ENCODE results near the gene SPRR2E. TPM values are rescaled to one million over a fixed set of nuclear protein-coding genes. Genes with fewer than 3 reads are reported as not detected.
"Not testable (repeated sequence)": the region's sequence is repeated elsewhere in the genome, so short reads cannot be mapped to it uniquely, and the experiment has no call there.

The SPRR2E gene
- total RNA-seq, 2 experiments from 2014 or later: not detected

DNA sequence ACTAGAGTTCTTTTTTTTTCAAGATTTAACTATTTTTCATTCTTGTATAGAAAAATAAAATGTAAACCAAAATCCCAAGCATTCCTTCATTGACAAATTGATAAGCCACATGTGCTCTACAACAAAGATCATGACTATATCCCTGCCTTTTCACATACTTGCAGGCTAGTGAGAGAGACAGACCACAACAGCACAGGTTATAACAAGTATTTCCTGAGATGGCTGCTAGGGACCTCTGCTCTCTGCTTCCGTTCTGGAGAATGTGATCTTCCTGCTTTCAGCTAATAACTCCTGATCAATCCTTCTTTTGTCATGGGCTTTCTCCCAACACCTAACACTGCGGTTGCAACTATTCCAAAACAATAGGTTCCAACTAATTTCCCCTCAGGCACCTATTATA lies 33.0 kb upstream of the SPRR2E start:
- no peaks in the 10 kb centered on the region for H3K36me3 Mint-ChIP-seq (ENCODE audit: low read depth)
- intact Hi-C loops (cut with micrococcal nuclease): no loop called here
- peaks cover 13% of the 10 kb centered on the region for H3K27me3 Mint-ChIP-seq
- DNase-seq (no peak), ATAC-seq (no peak)
- H3K27ac Mint-ChIP-seq: no peak overlapping the region
- H3K4me3 Mint-ChIP-seq: no peak overlapping the region
- TF ChIP-seq, protein P1, sequence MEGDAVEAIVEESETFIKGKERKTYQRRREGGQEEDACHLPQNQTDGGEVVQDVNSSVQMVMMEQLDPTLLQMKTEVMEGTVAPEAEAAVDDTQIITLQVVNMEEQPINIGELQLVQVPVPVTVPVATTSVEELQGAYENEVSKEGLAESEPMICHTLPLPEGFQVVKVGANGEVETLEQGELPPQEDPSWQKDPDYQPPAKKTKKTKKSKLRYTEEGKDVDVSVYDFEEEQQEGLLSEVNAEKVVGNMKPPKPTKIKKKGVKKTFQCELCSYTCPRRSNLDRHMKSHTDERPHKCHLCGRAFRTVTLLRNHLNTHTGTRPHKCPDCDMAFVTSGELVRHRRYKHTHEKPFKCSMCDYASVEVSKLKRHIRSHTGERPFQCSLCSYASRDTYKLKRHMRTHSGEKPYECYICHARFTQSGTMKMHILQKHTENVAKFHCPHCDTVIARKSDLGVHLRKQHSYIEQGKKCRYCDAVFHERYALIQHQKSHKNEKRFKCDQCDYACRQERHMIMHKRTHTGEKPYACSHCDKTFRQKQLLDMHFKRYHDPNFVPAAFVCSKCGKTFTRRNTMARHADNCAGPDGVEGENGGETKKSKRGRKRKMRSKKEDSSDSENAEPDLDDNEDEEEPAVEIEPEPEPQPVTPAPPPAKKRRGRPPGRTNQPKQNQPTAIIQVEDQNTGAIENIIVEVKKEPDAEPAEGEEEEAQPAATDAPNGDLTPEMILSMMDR (IDR thresholded peaks at IDR 0.05): no peak
- H3K4me1 Mint-ChIP-seq (ENCODE audit: low read depth): no peaks in the 10 kb centered on the region
- ChIA-PET CTCF (no interaction called here), POLR2A (no interaction called here)
- peaks cover 6% of the 10 kb centered on the region for H3K9me3 Mint-ChIP-seq

DNA sequence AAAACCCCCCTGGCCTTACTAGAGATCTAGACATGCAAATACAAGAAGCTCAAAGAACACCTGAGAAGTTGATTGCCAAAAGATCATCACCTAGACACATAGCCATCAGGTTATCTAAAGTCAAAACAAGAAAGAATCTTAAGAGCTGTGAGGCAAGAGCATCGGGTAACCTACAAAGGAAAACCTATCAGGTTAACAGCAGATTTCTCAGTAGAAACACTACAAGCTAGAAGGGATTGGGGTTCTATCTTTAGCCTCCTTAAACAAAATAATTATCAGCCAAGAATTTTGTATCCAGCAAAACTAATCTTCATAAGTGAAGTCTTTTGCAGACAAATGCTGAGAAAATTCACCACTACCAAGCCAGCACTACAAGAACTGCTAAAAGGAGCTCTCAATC lies 31.2 kb upstream of the SPRR2E start:
- Mint-ChIP-seq H3K27ac (no peak overlapping the region), H3K27me3 (peaks cover 11% of the 10 kb centered on the region), H3K4me3 (no peak overlapping the region), H3K4me1 (ENCODE audit: low read depth) (no peaks in the 10 kb centered on the region), H3K9me3 (peaks cover 6% of the 10 kb centered on the region), H3K36me3 (ENCODE audit: low read depth) (no peaks in the 10 kb centered on the region)
- TF ChIP-seq, protein P1 (IDR thresholded peaks at IDR 0.05): no peak
- intact Hi-C loops (cut with micrococcal nuclease): no loop called here
- ATAC-seq (no peak), DNase-seq (no peak)
- POLR2A ChIA-PET: no interaction called here
- CTCF ChIA-PET: no interaction called here

DNA sequence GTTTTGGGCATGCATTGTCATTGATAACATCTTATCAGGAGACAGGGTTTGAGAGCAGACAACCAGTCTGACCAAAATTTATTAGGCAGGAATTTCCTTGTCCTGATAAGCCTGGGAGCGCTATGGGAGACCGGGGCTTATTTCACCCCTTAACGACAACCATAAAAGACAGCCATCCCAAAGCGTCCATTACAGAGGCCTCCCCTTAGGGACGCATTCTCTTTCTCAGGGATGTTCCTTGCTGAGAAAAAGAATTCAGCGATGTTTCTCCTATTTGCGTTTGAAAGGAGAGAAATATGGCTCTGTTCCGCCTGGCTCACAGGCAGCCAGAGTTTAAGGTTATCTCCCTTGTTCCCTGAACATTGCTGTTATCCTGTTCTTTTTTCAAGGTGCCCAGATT lies 29.5 kb upstream of the SPRR2E start:
- ATAC-seq; CTCF ChIA-PET; intact Hi-C loops (cut with micrococcal nuclease); H3K36me3 Mint-ChIP-seq (ENCODE audit: low read depth); H3K4me3 Mint-ChIP-seq; H3K27ac Mint-ChIP-seq; DNase-seq; H3K9me3 Mint-ChIP-seq; POLR2A ChIA-PET; H3K4me1 Mint-ChIP-seq (ENCODE audit: low read depth): not testable (repeated sequence)
- H3K27me3 Mint-ChIP-seq: peaks cover 12% of the 10 kb centered on the region

DNA sequence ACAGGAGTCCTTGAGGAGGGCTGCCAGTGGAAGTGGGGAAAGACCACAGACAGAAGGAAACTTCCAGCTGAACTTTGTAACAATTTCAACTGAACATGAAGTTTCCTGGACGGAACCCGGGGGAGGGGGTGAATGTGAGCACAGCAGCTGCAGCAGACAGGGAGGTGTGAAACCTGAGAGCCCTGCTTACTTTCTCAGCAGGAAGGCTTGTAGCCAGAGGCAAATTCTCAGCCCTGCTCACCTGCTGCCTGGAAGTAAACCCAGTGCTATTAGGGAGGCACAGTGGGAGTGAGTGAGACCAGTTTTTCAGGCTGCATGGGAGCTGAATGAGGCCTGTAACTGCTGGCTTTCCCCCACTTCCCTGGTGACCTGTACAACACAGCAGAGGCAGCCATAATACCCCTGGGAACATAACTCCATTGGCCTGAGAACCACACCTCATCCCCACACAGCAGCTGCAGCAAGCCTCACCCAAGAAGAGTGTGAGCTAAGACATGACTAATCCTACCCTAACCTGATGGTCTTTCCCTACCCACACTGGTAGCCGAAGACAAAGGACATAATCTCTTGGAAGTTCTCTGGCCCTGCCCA lies 28.6 kb upstream of the SPRR2E start:
- intact Hi-C loops (cut with micrococcal nuclease): no loop called here
- CTCF ChIA-PET: no interaction called here
- H3K27ac Mint-ChIP-seq: no peak overlapping the region
- peaks cover 15% of the 10 kb centered on the region for H3K27me3 Mint-ChIP-seq
- ATAC-seq: no peak
- H3K4me1 Mint-ChIP-seq (ENCODE audit: low read depth): no peaks in the 10 kb centered on the region
- POLR2A ChIA-PET: no interaction called here
- DNase-seq: no peak
- TF ChIP-seq, protein P1 (IDR thresholded peaks at IDR 0.05): no peak
- H3K4me3 Mint-ChIP-seq: no peak overlapping the region
- H3K36me3 Mint-ChIP-seq (ENCODE audit: low read depth): no peaks in the 10 kb centered on the region
- H3K9me3 Mint-ChIP-seq: peaks cover 6% of the 10 kb centered on the region

DNA sequence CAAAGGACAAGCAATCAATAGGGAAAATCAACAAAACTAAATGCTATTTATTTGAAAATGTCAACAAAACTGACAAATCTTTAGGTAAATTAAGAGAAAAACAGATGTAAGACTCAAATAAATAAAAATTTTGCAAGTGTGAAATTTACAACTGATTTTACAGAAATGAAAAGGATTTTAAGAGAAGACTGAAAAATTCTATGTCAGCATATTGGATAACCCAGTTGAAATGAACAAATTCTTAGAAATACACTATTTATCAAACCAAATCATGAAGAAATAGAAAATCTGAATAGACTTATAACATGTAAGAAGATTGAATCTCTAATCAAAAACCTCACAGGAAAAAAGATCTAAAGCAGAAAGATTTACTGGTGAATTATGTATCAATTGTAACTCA lies 26.6 kb upstream of the SPRR2E start:
- no peak for ATAC-seq
- TF ChIP-seq, protein P1 (IDR thresholded peaks at IDR 0.05): no peak
- DNase-seq: no peak
- intact Hi-C loops (cut with micrococcal nuclease): no loop called here
- Mint-ChIP-seq H3K4me1 (ENCODE audit: low read depth) (no peaks in the 10 kb centered on the region), H3K27ac (no peak overlapping the region), H3K36me3 (ENCODE audit: low read depth) (no peaks in the 10 kb centered on the region), H3K4me3 (no peak overlapping the region), H3K9me3 (peaks cover 6% of the 10 kb centered on the region), H3K27me3 (peaks cover 18% of the 10 kb centered on the region)
- CTCF ChIA-PET: no interaction called here
- POLR2A ChIA-PET: no interaction called here

DNA sequence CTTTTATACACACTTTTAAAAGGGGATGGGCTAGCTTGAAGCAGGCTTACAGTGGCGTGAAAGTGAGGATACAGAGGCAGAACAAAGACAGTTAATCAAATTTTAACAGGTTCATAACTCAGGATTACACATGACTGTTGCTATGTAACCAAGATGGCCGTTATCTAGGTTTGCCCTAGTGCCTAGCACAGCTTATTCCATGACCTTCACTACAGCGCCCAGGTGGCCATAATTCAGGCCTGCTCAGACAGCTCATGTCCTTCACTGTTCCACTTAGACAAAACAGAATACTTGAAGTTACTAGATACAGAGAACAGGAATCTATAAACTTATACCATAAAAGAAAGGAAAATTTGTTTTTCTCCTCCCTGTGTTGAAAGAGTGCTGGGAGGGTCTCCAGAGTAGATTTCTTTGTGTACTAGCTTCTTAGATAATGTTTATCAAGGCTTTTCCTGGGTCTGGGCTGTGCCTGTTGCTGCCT lies 25.2 kb upstream of the SPRR2E start:
- peaks cover 27% of the 10 kb centered on the region for H3K27me3 Mint-ChIP-seq
- H3K4me3 Mint-ChIP-seq: no peak overlapping the region
- TF ChIP-seq, protein P1 (IDR thresholded peaks at IDR 0.05): no peak
- H3K27ac Mint-ChIP-seq: no peak overlapping the region
- no peak for DNase-seq
- CTCF ChIA-PET: no interaction called here
- H3K4me1 Mint-ChIP-seq (ENCODE audit: low read depth): no peaks in the 10 kb centered on the region
- ATAC-seq: no peak
- H3K36me3 Mint-ChIP-seq (ENCODE audit: low read depth): no peaks in the 10 kb centered on the region
- POLR2A ChIA-PET: no interaction called here
- no peaks in the 10 kb centered on the region for H3K9me3 Mint-ChIP-seq
- intact Hi-C loops (cut with micrococcal nuclease): no loop called here

DNA sequence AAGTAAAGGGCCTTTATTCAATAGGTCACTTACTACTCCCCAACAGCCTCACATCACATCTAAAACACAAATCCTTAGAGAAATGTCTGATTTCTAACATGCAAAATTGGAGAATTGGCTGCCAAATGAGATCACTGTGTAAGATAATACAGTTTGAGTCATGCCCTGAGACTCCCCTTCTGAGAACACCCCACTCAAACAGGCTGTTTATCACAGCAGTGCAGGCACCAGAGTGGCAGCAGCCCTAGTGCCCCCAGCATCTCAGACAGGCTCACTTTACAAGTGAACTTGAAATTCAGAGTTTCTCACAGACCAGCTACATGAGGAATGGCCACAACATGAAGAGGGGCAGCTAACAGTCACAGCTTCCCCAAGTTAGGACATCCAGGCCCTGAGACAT lies 20.9 kb upstream of the SPRR2E start:
- DNase-seq; H3K27ac Mint-ChIP-seq; CTCF ChIA-PET; ATAC-seq; intact Hi-C loops (cut with micrococcal nuclease); H3K4me3 Mint-ChIP-seq; H3K36me3 Mint-ChIP-seq (ENCODE audit: low read depth); H3K9me3 Mint-ChIP-seq; POLR2A ChIA-PET; H3K4me1 Mint-ChIP-seq (ENCODE audit: low read depth): not testable (repeated sequence)
- H3K27me3 Mint-ChIP-seq: peaks cover 23% of the 10 kb centered on the region
